Endothelial cell of umbilical vein (primary cell): ENCODE measurements around the gene NAE1. TPM values are rescaled to one million over a fixed set of nuclear protein-coding genes. Genes with fewer than 3 reads are reported as not detected.

ENCODE experiments used
- BruUV-seq: library from RNA; stranded (reverse); fragments of 400-500 nt; replicated peaks from 2 replicates; lab custom pipeline; 2021; lab: Mats Ljungman, UMichigan
- CTCF ChIA-PET: fragments of 300-600, 350-600 bp; sonication (Branson Sonifier 250); formaldehyde crosslinking; loops from one replicate; lab custom pipeline; 2021; ENCODE audit warnings: antibody characterized with exemption, inconsistent platforms; lab: Charles Lee
- POLR2A ChIA-PET: fragments of 300-600, 350-600 bp; sonication (Branson Sonifier 250); formaldehyde crosslinking; loops from one replicate; lab custom pipeline; 2021; ENCODE audit warnings: antibody characterized with exemption, inconsistent platforms; lab: Charles Lee
- DNase-seq: peaks from one replicate; pipeline ENCODE4 v3.0.0-alpha.2; 2011; ENCODE audit warnings: low read depth, low spot score
- FAIRE-seq: peaks from 2 replicates; lab custom pipeline; 2011; peaks lifted over from hg19 to GRCh38; lab: Jason Lieb, UNC
- H2AFZ ChIP-seq: 2 replicates; pipeline ENCODE4 v1.6.0; 2012; ENCODE audit warnings: low read depth, low read length, control low read depth, inconsistent platforms
- H3K27ac ChIP-seq: 2 replicates; pipeline ENCODE4 v1.5.1; 2011; ENCODE audit warnings: low read depth, mild to moderate bottlenecking, control low read depth, low read length, moderate library complexity; ENCODE audit not compliant: insufficient read depth
- H3K27me3 ChIP-seq, 2 experiments: 2 replicates each; pipeline versions ENCODE4 v1.6.0 to v1.6.1; 2011; ENCODE audit warnings: low read length in 2 of 2, mixed read lengths in 1 of 2; ENCODE audit not compliant: control insufficient read depth in 2 of 2, insufficient read depth in 2 of 2
- H3K36me3 ChIP-seq, 2 experiments: 2 replicates in 1 of 2; 3 replicates in 1 of 2; pipeline ENCODE4 v1.5.1; 2011; ENCODE audit warnings: low read length in 2 of 2, mild to moderate bottlenecking in 1 of 2, moderate library complexity in 1 of 2; ENCODE audit not compliant: control insufficient read depth in 2 of 2, insufficient read depth in 2 of 2; ENCODE audit errors: extremely low read depth in 1 of 2
- H3K4me1 ChIP-seq: 3 replicates; pipeline ENCODE4 v1.5.1; 2011; ENCODE audit warnings: mild to moderate bottlenecking, low read length; ENCODE audit not compliant: control insufficient read depth, insufficient read depth; ENCODE audit errors: extremely low read depth
- H3K4me2 ChIP-seq: 2 replicates; pipeline ENCODE4 v1.6.1; 2011; ENCODE audit warnings: low read length, control low read depth, mixed read lengths; ENCODE audit not compliant: insufficient read depth
- H3K4me3 ChIP-seq, 3 experiments: fragments of 200-600 bp in 1 of 3; sonication (generic), shearing (Covaris generic) in 1 of 3; replicated peaks in 1 of 3; 2 replicates each; pipeline ENCODE4 v1.5.1; 2011 to 2016; ENCODE audit warnings: control low read depth in 3 of 3, low read length in 3 of 3, mild to moderate bottlenecking in 2 of 3, inconsistent platforms in 1 of 3, low read depth in 1 of 3, moderate library complexity in 1 of 3; ENCODE audit not compliant: insufficient read depth in 1 of 3
- H3K79me2 ChIP-seq: 2 replicates; pipeline ENCODE4 v1.6.0; 2012; ENCODE audit warnings: low read length, inconsistent platforms; ENCODE audit not compliant: control insufficient read depth, insufficient read depth
- H3K9ac ChIP-seq: replicated peaks from 2 replicates; pipeline ENCODE3; 2011; ENCODE audit warnings: low read length, control low read depth; ENCODE audit not compliant: insufficient read depth; ENCODE audit errors: extremely low read depth
- H3K9me1 ChIP-seq: replicated peaks from 3 replicates; pipeline ENCODE4 v1.6.0; 2011; ENCODE audit warnings: mild to moderate bottlenecking, low read length; ENCODE audit not compliant: control insufficient read depth, insufficient read depth; ENCODE audit errors: extremely low read depth
- H3K9me3 ChIP-seq: replicated peaks from 2 replicates; pipeline ENCODE4 v1.5.1; 2012; ENCODE audit warnings: low read length, inconsistent platforms; ENCODE audit not compliant: control insufficient read depth, insufficient read depth
- H4K20me1 ChIP-seq: replicated peaks from 2 replicates; pipeline ENCODE3; 2011; ENCODE audit warnings: mild to moderate bottlenecking, low read length; ENCODE audit not compliant: control insufficient read depth, insufficient read depth; ENCODE audit errors: extremely low read depth
- EZH2 ChIP-seq: IDR thresholded peaks from 2 replicates; pipeline ENCODE4 v1.6.1; 2012; ENCODE audit warnings: borderline replicate concordance, low read depth, mild to moderate bottlenecking, moderate library complexity, low read length, inconsistent platforms; ENCODE audit not compliant: severe bottlenecking
- FOS ChIP-seq: IDR thresholded peaks from 2 replicates; pipeline ENCODE4 v1.6.1; 2011; ENCODE audit warnings: mild to moderate bottlenecking, low read length, moderate library complexity, borderline replicate concordance; ENCODE audit not compliant: insufficient read depth
- GATA2 ChIP-seq: IDR thresholded peaks from 2 replicates; pipeline ENCODE4 v1.7.0; 2011; ENCODE audit warnings: low read depth, mild to moderate bottlenecking, moderate library complexity, mixed read lengths, low read length; ENCODE audit not compliant: insufficient read length, insufficient read depth
- JUN ChIP-seq: IDR thresholded peaks from 2 replicates; pipeline ENCODE4 v1.6.1; 2011; ENCODE audit warnings: borderline replicate concordance, low read depth; ENCODE audit not compliant: insufficient read length, insufficient read depth
- MYC ChIP-seq: IDR thresholded peaks from one replicate; pipeline ENCODE4 v1.6.1; 2011; ENCODE audit warnings: mild to moderate bottlenecking, low read depth, low read length
- POLR2A ChIP-seq: IDR thresholded peaks from 2 replicates; pipeline ENCODE4 v1.6.1; 2012; ENCODE audit warnings: low read depth, mild to moderate bottlenecking, control low read depth, low read length
- POLR2AphosphoS5 ChIP-seq: IDR thresholded peaks from 2 replicates; pipeline ENCODE4 v1.6.1; 2012; ENCODE audit warnings: low read depth, mild to moderate bottlenecking, control low read depth, low read length, moderate library complexity; ENCODE audit not compliant: insufficient read depth
- dilution Hi-C: fragments of 300-500 bp; cut with MboI; formaldehyde crosslinking; loops from one replicate; pipeline ENCODE4 v1.15.0; 2019; ENCODE audit warnings: low sequenced_read_pairs; ENCODE audit not compliant: extremely low pct_ligation_motif_present
- intact Hi-C: fragments of 100-400 bp; cut with micrococcal nuclease; formaldehyde crosslinking; loops from one replicate; pipeline ENCODE4 v1.10.0; 2022
- polyA plus RNA-seq, 4 experiments: library from polyadenylated mRNA; depleted of rRNA in 3 of 4; stranded (reverse) in 3 of 4; unstranded in 1 of 4; fragments of >200 nt; gene quantifications; 2 replicates each; pipeline versions ENCODE4 v1.2.1 to v1.2.3, GENCODE V29; 2011 to 2012; ENCODE audit warnings: missing spikeins in 1 of 4
- total RNA-seq: library from RNA; stranded (reverse); gene quantifications from 2 replicates; pipeline ENCODE4 v1.2.3, GENCODE V29; 2021
- TF ChIP-seq, protein P1 (sequence below): IDR thresholded peaks from 2 replicates; pipeline ENCODE4 v1.6.1; 2011; ENCODE audit not compliant: insufficient read depth, insufficient read length
- TF ChIP-seq, protein P2 (sequence below), 2 donors: IDR thresholded peaks; 1 replicate in 1 of 2; 2 replicates in 1 of 2; pipeline ENCODE4 v1.5.1; 2011; ENCODE audit warnings: low read length in 2 of 2, mild to moderate bottlenecking in 2 of 2, moderate library complexity in 2 of 2, control low read depth in 1 of 2, inconsistent platforms in 1 of 2, low read depth in 1 of 2; ENCODE audit not compliant: insufficient read depth in 1 of 2; ENCODE audit errors: extremely low read depth in 1 of 2

NAE1 gene
- total and polyA plus RNA-seq, 2 donors (not counting 3 experiments of a cell fraction or from before 2014, with no cell fraction given), result 23.6 to 64.3 TPM

DNA sequence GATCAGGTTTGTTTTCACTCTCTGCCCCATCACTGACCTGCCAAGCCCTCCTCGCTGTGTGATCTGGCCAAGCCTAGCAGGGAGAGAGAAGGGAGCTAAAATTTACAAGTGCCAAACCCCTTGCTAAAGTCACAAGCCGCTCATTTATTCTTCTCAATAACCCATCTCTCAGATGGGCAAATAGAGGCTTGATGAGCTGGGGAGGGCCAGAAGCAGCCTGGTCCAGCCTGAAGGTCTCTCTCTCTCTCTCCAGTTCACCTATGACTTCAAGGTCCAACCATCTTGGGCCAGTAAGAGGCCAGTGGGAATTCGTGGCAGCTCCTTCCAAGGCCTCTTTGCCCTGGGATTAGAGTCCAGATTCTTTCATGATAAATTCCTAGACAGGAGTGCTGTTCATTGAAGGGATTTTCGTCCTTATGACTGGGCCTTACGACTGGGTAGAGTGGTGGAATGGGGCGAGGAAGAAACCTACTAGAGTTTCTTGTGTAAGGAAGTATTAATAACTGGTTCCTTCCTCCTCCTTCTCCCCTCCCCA is 16.8 kb upstream of the NAE1 start:
- H3K9ac ChIP-seq, result no peak overlapping the region
- FAIRE-seq (no peak), DNase-seq (no peak)
- intact Hi-C loops (no loop called here), dilution Hi-C loops (no loop called here)
- peaks cover 45% of the 10 kb centered on the region in 2 experiments for H3K27me3 ChIP-seq
- TF ChIP-seq POLR2AphosphoS5, result no peak
- no peak for TF ChIP-seq FOS
- TF ChIP-seq POLR2A, result no peak
- no peak for TF ChIP-seq EZH2
- no peak for TF ChIP-seq MYC
- TF ChIP-seq, protein P1, sequence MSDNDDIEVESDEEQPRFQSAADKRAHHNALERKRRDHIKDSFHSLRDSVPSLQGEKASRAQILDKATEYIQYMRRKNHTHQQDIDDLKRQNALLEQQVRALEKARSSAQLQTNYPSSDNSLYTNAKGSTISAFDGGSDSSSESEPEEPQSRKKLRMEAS, result no peak
- TF ChIP-seq, protein P2, sequence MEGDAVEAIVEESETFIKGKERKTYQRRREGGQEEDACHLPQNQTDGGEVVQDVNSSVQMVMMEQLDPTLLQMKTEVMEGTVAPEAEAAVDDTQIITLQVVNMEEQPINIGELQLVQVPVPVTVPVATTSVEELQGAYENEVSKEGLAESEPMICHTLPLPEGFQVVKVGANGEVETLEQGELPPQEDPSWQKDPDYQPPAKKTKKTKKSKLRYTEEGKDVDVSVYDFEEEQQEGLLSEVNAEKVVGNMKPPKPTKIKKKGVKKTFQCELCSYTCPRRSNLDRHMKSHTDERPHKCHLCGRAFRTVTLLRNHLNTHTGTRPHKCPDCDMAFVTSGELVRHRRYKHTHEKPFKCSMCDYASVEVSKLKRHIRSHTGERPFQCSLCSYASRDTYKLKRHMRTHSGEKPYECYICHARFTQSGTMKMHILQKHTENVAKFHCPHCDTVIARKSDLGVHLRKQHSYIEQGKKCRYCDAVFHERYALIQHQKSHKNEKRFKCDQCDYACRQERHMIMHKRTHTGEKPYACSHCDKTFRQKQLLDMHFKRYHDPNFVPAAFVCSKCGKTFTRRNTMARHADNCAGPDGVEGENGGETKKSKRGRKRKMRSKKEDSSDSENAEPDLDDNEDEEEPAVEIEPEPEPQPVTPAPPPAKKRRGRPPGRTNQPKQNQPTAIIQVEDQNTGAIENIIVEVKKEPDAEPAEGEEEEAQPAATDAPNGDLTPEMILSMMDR (IDR thresholded peaks at IDR 0.05; ENCODE audit: extremely low read depth in 1 of 2, insufficient read depth in 1 of 2, low read depth in 1 of 2, low read length in 2 of 2), result no peak
- TF ChIP-seq GATA2, result no peak
- TF ChIP-seq JUN, result no peak
- no peaks in the 10 kb centered on the region for H3K79me2 ChIP-seq
- H3K27ac ChIP-seq, result no peak overlapping the region
- peaks cover 2% of the 10 kb centered on the region for H3K4me1 ChIP-seq
- H3K9me3 ChIP-seq, result no peaks in the 10 kb centered on the region
- POLR2A ChIA-PET, result no interaction called here
- no peak overlapping the region for H2AFZ ChIP-seq
- BruUV-seq, result no TSS peak
- no peak overlapping the region for H3K4me3 ChIP-seq
- CTCF ChIA-PET, result interaction anchor here (0.7 to 3.6 kb wide), 5 partner anchors 9 to 20 kb away, joined by 3 to 31 read pairs (median 12); partner anchors contain the start of gene NAE1
- H3K9me1 ChIP-seq, result no peaks in the 10 kb centered on the region
- H3K4me2 ChIP-seq, result no peak overlapping the region
- H3K36me3 ChIP-seq, result no peaks in the 10 kb centered on the region
- H4K20me1 ChIP-seq, result no peaks in the 10 kb centered on the region
